GM10266 (cell line): ENCODE measurements around the gene CEP295NL.

Experiments
- DNase-seq: peaks from one replicate; pipeline ENCODE4 v3.0.0; 2012; ENCODE audit errors: extremely low spot score
- TF ChIP-seq, protein P1 (sequence below): IDR thresholded peaks from 2 replicates; pipeline ENCODE4 v1.5.1; 2012; ENCODE audit warnings: mild to moderate bottlenecking, low read depth; ENCODE audit not compliant: control insufficient read depth, insufficient read depth; ENCODE audit errors: missing control alignments

Gene CEP295NL

DNA sequence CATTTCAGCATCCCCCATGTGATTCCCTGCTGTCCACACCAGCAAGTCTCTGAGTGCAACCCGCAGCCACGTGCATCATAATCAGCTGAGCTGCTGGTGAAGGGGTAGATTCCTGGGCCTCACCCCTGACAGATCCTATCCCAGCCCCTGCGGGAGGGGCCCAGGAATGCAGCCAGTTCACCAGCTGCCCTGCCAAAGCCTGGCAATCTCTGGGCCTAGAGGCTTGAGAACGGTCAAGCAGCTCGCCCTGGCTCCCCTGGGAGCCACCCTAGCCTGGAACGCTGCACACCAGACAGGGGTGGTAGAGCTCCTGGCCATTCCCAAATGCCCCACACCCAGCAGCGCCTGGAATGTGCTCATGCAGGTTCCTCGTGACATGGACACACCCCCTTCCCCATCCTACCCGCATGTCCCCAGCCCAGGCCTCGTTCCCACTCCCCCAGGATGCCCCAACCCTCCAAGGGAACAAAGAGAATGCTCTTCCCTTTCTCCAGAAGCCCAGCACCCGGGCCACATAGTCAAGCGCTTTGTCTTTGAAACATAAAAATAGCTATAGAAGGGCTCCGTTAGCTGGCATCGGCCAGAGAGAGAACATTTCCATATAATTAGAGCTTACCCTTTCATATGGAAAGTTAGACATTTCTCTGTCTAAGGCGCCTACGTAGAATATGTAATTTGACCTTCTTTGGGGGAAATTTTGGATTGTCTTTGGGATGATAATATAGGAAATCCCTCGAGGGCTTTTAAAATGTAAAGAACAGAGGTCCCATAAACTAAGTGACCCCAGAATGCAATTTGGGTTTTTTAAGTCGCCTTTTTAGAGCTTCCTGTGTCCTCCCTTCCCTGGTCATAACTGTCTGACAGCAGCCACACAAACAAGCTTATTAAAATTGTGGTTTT, 3.4 kb downstream of the CEP295NL start:
- TF ChIP-seq, protein P1, sequence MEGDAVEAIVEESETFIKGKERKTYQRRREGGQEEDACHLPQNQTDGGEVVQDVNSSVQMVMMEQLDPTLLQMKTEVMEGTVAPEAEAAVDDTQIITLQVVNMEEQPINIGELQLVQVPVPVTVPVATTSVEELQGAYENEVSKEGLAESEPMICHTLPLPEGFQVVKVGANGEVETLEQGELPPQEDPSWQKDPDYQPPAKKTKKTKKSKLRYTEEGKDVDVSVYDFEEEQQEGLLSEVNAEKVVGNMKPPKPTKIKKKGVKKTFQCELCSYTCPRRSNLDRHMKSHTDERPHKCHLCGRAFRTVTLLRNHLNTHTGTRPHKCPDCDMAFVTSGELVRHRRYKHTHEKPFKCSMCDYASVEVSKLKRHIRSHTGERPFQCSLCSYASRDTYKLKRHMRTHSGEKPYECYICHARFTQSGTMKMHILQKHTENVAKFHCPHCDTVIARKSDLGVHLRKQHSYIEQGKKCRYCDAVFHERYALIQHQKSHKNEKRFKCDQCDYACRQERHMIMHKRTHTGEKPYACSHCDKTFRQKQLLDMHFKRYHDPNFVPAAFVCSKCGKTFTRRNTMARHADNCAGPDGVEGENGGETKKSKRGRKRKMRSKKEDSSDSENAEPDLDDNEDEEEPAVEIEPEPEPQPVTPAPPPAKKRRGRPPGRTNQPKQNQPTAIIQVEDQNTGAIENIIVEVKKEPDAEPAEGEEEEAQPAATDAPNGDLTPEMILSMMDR, result no peak
- DNase-seq, result no peak

DNA sequence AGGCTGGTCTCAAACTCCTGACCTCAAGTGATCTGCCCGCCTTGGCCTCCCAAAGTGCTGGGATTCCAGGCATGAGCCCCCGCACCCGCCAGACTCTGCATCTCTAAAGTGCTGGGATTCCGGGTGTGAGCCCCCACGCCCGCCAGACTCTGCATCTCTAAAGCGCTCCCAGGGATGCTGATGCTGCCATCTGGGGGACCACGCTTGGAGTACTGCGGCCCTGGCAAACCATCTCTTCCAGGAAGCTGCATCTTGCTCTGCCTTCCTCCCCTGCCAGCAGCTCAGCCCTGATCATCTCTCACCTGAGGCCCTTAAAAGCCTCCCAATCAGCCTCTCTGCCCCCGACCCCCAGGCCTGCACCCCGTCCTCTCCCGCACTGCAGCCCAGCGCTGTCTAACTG, 4.1 kb downstream of the CEP295NL start:
- DNase-seq, result no peak

DNA sequence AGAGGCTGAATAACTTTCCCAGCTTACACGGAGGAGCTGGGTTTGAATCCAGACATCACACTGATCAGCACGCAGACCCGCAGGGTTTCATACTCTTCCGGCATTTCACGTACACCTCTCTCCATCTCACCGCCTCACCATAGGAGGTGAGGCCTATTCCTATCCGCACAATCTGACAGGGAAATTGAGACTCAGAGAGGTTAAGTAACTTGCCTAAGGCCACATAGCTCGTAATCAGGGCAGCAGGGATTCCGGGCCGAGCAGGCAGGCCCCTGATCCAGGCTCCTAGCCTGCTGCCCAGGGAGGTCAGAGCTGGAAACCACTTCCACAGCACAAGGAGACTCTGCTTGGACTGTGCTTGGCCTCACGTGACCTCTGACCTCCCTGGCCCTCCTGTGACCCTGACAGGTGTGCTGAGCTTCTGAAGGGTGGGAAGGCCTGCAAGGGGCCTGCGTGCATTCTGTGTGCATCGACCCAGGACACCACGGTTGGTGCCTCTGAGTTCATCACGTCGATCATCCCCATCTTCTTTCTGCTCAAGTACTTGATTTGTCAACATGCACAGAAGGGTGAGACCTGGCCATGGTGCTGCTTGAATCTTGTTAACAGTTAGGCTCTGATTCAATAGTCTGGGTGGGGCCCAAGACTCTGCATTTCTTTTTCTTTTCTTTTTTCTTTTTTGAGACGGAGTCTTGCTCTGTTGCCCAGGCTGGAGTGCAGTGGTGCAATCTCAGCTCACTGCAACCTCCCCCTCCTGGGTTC, 4.7 kb downstream of the CEP295NL start:
- no peak for DNase-seq
- TF ChIP-seq, protein P1, result no peak

More for the DNA sequence above, 4.1 kb downstream of the CEP295NL start:
- TF ChIP-seq, protein P1, result no peak

DNA sequence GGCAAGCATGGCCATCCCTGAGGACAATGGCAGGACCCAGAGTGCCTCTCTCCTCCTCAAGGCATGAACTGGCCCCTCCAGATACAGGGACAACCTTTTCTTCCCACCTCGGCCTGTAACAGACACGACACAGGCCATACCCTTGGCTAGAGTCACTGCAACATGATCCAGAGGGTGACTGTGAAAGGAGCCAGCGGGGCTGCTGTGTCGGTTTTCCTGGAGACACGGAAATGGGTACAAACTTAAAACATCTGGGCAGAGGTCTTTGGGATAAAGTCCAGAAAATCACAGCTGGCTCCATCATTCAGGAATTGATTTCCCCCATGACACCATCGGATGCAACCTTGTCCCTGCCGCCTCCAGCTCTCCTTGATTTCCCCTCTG, 5.3 kb downstream of the CEP295NL start:
- no peak for DNase-seq
- TF ChIP-seq, protein P1, result no peak

DNA sequence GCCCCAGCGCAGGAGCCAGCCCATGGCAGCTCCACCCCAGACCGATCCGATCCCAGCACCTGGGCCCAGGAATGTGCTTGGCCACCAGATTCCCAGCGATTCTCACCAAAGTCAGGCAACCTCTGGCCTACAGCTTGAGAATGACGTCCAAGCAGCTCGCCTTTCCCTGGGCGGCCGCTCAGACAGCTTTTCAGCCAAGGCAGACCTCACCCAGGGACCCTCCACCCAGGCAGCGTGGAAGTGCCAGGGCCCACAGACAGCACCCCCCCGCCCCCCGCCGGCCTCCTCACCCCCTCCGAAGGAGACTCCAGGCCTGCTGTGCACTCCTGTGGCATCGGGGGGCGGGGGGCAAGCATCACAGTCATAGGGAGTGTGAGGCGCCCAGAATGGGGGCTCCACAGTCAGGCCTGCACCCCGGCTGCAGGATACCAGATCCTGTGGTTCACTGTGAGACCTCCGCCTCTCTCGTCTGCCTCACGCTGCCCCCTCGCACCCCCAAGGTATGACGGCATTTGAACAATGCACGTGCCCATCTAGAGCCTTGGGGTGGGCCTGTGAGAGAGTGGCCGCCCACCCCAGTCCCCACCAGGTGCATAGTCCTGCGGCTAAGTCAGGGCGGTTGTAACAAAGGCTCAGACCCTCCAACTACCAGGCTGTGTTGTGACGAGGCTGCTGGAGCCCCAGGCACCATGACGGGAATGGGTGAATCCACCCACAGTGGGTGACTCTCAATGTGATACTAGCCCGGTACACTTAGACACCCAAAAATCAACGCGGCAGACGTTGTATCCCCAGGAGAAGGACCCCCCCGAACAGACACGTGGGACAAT, 6.0 kb downstream of the CEP295NL start:
- no peak for DNase-seq
- TF ChIP-seq, protein P1, result no peak

DNA sequence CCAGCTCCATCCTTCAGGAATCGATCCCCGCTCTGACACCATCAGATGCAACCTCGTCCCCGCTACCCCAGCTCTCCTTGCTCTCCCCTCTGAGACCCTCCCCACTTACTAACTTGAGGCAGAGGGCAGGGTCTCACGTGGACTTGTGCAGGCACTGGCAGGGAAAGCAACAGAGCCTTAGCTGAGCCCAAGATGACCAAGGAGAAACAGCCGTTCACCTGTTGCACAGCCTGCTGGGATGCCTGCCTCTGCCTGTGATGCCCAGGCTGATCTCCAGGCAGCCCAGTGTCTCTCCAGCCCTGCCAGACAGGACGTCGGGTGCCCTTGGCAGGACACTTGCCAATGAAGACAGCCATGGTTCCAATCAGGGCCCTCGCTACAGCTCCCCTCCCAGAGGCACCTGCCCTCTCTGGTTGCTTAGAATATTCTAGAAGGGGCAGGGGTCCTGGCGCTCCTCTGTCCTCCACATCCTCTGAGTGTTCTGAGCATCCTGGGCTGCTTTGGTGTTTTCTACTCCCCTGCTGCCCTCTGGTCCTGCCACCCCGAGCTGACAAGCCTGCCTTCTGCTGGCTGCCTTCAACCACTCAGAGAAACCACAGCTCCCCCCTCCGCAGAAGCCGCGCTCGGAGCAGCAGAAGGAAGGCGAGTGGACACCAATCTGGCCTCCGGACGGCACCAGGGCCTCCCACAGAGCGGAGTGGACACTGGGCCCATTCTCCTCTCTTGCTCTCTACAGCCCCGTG, 6.7 kb downstream of the CEP295NL start:
- TF ChIP-seq, protein P1, result no peak
- no peak for DNase-seq
